Endothelial cell of umbilical vein (primary cell): ENCODE measurements around the gene ZNF407. TPM values are rescaled to one million over a fixed set of nuclear protein-coding genes. Genes with fewer than 3 reads are reported as not detected.

Experiments used
- BruUV-seq: library from RNA; stranded (reverse); fragments of 400-500 nt; replicated peaks from 2 replicates; lab custom pipeline; 2021; lab: Mats Ljungman, UMichigan
- CTCF ChIA-PET: fragments of 300-600, 350-600 bp; sonication (Branson Sonifier 250); formaldehyde crosslinking; loops from one replicate; lab custom pipeline; 2021; ENCODE audit warnings: antibody characterized with exemption, inconsistent platforms; lab: Charles Lee
- POLR2A ChIA-PET: fragments of 300-600, 350-600 bp; sonication (Branson Sonifier 250); formaldehyde crosslinking; loops from one replicate; lab custom pipeline; 2021; ENCODE audit warnings: antibody characterized with exemption, inconsistent platforms; lab: Charles Lee
- DNase-seq: peaks from one replicate; pipeline ENCODE4 v3.0.0-alpha.2; 2011; ENCODE audit warnings: low read depth, low spot score
- FAIRE-seq: peaks from 2 replicates; lab custom pipeline; 2011; peaks lifted over from hg19 to GRCh38; lab: Jason Lieb, UNC
- H2AFZ ChIP-seq: 2 replicates; pipeline ENCODE4 v1.6.0; 2012; ENCODE audit warnings: low read depth, low read length, control low read depth, inconsistent platforms
- H3K27ac ChIP-seq: 2 replicates; pipeline ENCODE4 v1.5.1; 2011; ENCODE audit warnings: low read depth, mild to moderate bottlenecking, control low read depth, low read length, moderate library complexity; ENCODE audit not compliant: insufficient read depth
- H3K27me3 ChIP-seq, 2 experiments: 2 replicates each; pipeline versions ENCODE4 v1.6.0 to v1.6.1; 2011; ENCODE audit warnings: low read length in 2 of 2, mixed read lengths in 1 of 2; ENCODE audit not compliant: control insufficient read depth in 2 of 2, insufficient read depth in 2 of 2
- H3K36me3 ChIP-seq, 2 experiments: 2 replicates in 1 of 2; 3 replicates in 1 of 2; pipeline ENCODE4 v1.5.1; 2011; ENCODE audit warnings: low read length in 2 of 2, mild to moderate bottlenecking in 1 of 2, moderate library complexity in 1 of 2; ENCODE audit not compliant: control insufficient read depth in 2 of 2, insufficient read depth in 2 of 2; ENCODE audit errors: extremely low read depth in 1 of 2
- H3K4me1 ChIP-seq: 3 replicates; pipeline ENCODE4 v1.5.1; 2011; ENCODE audit warnings: mild to moderate bottlenecking, low read length; ENCODE audit not compliant: control insufficient read depth, insufficient read depth; ENCODE audit errors: extremely low read depth
- H3K4me2 ChIP-seq: 2 replicates; pipeline ENCODE4 v1.6.1; 2011; ENCODE audit warnings: low read length, control low read depth, mixed read lengths; ENCODE audit not compliant: insufficient read depth
- H3K4me3 ChIP-seq, 3 experiments: fragments of 200-600 bp in 1 of 3; sonication (generic), shearing (Covaris generic) in 1 of 3; replicated peaks in 1 of 3; 2 replicates each; pipeline ENCODE4 v1.5.1; 2011 to 2016; ENCODE audit warnings: control low read depth in 3 of 3, low read length in 3 of 3, mild to moderate bottlenecking in 2 of 3, inconsistent platforms in 1 of 3, low read depth in 1 of 3, moderate library complexity in 1 of 3; ENCODE audit not compliant: insufficient read depth in 1 of 3
- H3K79me2 ChIP-seq: 2 replicates; pipeline ENCODE4 v1.6.0; 2012; ENCODE audit warnings: low read length, inconsistent platforms; ENCODE audit not compliant: control insufficient read depth, insufficient read depth
- H3K9ac ChIP-seq: replicated peaks from 2 replicates; pipeline ENCODE3; 2011; ENCODE audit warnings: low read length, control low read depth; ENCODE audit not compliant: insufficient read depth; ENCODE audit errors: extremely low read depth
- H3K9me1 ChIP-seq: replicated peaks from 3 replicates; pipeline ENCODE4 v1.6.0; 2011; ENCODE audit warnings: mild to moderate bottlenecking, low read length; ENCODE audit not compliant: control insufficient read depth, insufficient read depth; ENCODE audit errors: extremely low read depth
- H3K9me3 ChIP-seq: replicated peaks from 2 replicates; pipeline ENCODE4 v1.5.1; 2012; ENCODE audit warnings: low read length, inconsistent platforms; ENCODE audit not compliant: control insufficient read depth, insufficient read depth
- H4K20me1 ChIP-seq: replicated peaks from 2 replicates; pipeline ENCODE3; 2011; ENCODE audit warnings: mild to moderate bottlenecking, low read length; ENCODE audit not compliant: control insufficient read depth, insufficient read depth; ENCODE audit errors: extremely low read depth
- CTCF ChIP-seq, 2 donors: IDR thresholded peaks; 1 replicate in 1 of 2; 2 replicates in 1 of 2; pipeline ENCODE4 v1.5.1; 2011; ENCODE audit warnings: low read length in 2 of 2, mild to moderate bottlenecking in 2 of 2, moderate library complexity in 2 of 2, control low read depth in 1 of 2, inconsistent platforms in 1 of 2, low read depth in 1 of 2; ENCODE audit not compliant: insufficient read depth in 1 of 2; ENCODE audit errors: extremely low read depth in 1 of 2
- EZH2 ChIP-seq: IDR thresholded peaks from 2 replicates; pipeline ENCODE4 v1.6.1; 2012; ENCODE audit warnings: borderline replicate concordance, low read depth, mild to moderate bottlenecking, moderate library complexity, low read length, inconsistent platforms; ENCODE audit not compliant: severe bottlenecking
- FOS ChIP-seq: IDR thresholded peaks from 2 replicates; pipeline ENCODE4 v1.6.1; 2011; ENCODE audit warnings: mild to moderate bottlenecking, low read length, moderate library complexity, borderline replicate concordance; ENCODE audit not compliant: insufficient read depth
- GATA2 ChIP-seq: IDR thresholded peaks from 2 replicates; pipeline ENCODE4 v1.7.0; 2011; ENCODE audit warnings: low read depth, mild to moderate bottlenecking, moderate library complexity, mixed read lengths, low read length; ENCODE audit not compliant: insufficient read length, insufficient read depth
- JUN ChIP-seq: IDR thresholded peaks from 2 replicates; pipeline ENCODE4 v1.6.1; 2011; ENCODE audit warnings: borderline replicate concordance, low read depth; ENCODE audit not compliant: insufficient read length, insufficient read depth
- MAX ChIP-seq: IDR thresholded peaks from 2 replicates; pipeline ENCODE4 v1.6.1; 2011; ENCODE audit not compliant: insufficient read depth, insufficient read length
- MYC ChIP-seq: IDR thresholded peaks from one replicate; pipeline ENCODE4 v1.6.1; 2011; ENCODE audit warnings: mild to moderate bottlenecking, low read depth, low read length
- POLR2A ChIP-seq: IDR thresholded peaks from 2 replicates; pipeline ENCODE4 v1.6.1; 2012; ENCODE audit warnings: low read depth, mild to moderate bottlenecking, control low read depth, low read length
- POLR2AphosphoS5 ChIP-seq: IDR thresholded peaks from 2 replicates; pipeline ENCODE4 v1.6.1; 2012; ENCODE audit warnings: low read depth, mild to moderate bottlenecking, control low read depth, low read length, moderate library complexity; ENCODE audit not compliant: insufficient read depth
- dilution Hi-C: fragments of 300-500 bp; cut with MboI; formaldehyde crosslinking; loops from one replicate; pipeline ENCODE4 v1.15.0; 2019; ENCODE audit warnings: low sequenced_read_pairs; ENCODE audit not compliant: extremely low pct_ligation_motif_present
- intact Hi-C: fragments of 100-400 bp; cut with micrococcal nuclease; formaldehyde crosslinking; loops from one replicate; pipeline ENCODE4 v1.10.0; 2022
- polyA plus RNA-seq, 4 experiments: library from polyadenylated mRNA; depleted of rRNA in 3 of 4; stranded (reverse) in 3 of 4; unstranded in 1 of 4; fragments of >200 nt; gene quantifications; 2 replicates each; pipeline versions ENCODE4 v1.2.1 to v1.2.3, GENCODE V29; 2011 to 2012; ENCODE audit warnings: missing spikeins in 1 of 4
- total RNA-seq: library from RNA; stranded (reverse); gene quantifications from 2 replicates; pipeline ENCODE4 v1.2.3, GENCODE V29; 2021

ZNF407 gene
- total and polyA plus RNA-seq, 2 donors (not counting 3 experiments of a cell fraction or from before 2014, with no cell fraction given) = 3.8 to 20.1 TPM

- ChIA-PET CTCF (interaction anchor here (1.2 kb wide), 1 partner anchor 16 kb away, joined by 6 read pairs; no protein-coding TSS in a partner anchor), POLR2A (no interaction called here)
- intact Hi-C loops (no loop called here), dilution Hi-C loops (no loop called here)
- FAIRE-seq = no peak
- no peaks in the 10 kb centered on the region for H3K9me3 ChIP-seq
- H4K20me1 ChIP-seq = no peaks in the 10 kb centered on the region
- DNase-seq = no peak
- TF ChIP-seq JUN = no peak
- no peak for TF ChIP-seq POLR2A
- TF ChIP-seq POLR2AphosphoS5 = no peak
- no peak for TF ChIP-seq CTCF (IDR thresholded peaks at IDR 0.05; ENCODE audit: extremely low read depth in 1 of 2, insufficient read depth in 1 of 2, low read depth in 1 of 2, low read length in 2 of 2)
- no peak for TF ChIP-seq GATA2
- TF ChIP-seq MAX = no peak
- TF ChIP-seq MYC = no peak
- TF ChIP-seq EZH2 = no peak
- TF ChIP-seq FOS = no peak
- no peaks in the 10 kb centered on the region for H3K79me2 ChIP-seq
- no peaks in the 10 kb centered on the region for H3K36me3 ChIP-seq
- H3K4me2 ChIP-seq = no peak overlapping the region
- BruUV-seq = no TSS peak
- H3K9me1 ChIP-seq = no peaks in the 10 kb centered on the region
- no peaks in the 10 kb centered on the region for H3K27me3 ChIP-seq
- H3K4me3 ChIP-seq = no peak overlapping the region
- H3K4me1 ChIP-seq = peaks cover 20% of the 10 kb centered on the region
- H3K27ac ChIP-seq = no peak overlapping the region
- no peak overlapping the region for H3K9ac ChIP-seq
- no peak overlapping the region for H2AFZ ChIP-seq
Observed at GRCh38 chr18:74947417-74947816, 349.7 kb downstream of the ZNF407 start.
